VCaP (cell line): ENCODE results near the gene LSM6.

Experiments
- H3K27ac ChIP-seq: fragments of 450-650 bp; 2 replicates; pipeline ENCODE4 v1.5.1; 2017
- CTCF ChIP-seq: fragments of 450-650 bp; conservative IDR thresholded peaks from 2 replicates; pipeline ENCODE4 v1.5.1; 2017; ENCODE audit warnings: mild to moderate bottlenecking, moderate library complexity

The LSM6 gene

DNA sequence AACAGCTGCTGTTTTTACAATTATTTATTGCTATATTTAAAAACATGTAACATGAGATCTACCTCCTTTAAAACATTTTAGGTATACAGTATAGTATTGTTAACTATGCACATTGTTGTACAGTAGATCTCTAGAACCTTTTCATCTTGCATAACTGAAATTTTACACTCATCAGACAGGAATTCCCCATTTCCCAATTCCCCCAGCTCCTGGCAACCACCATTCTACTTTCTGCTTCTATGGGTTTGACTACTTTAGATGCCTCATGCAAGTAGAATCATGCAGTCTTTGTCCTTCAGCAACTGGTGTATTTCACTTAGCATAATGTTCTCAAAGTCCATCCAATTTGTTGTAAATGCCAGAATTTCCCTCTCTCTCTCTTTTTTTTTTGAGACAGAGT is 9.7 kb upstream of the LSM6 start:
- TF ChIP-seq CTCF: no peak
- H3K27ac ChIP-seq: no peak overlapping the region

GRCh38 chr4:146170149-146170548 is 5.4 kb upstream of the LSM6 start:
- TF ChIP-seq CTCF: no peak
- H3K27ac ChIP-seq: no peak overlapping the region

DNA sequence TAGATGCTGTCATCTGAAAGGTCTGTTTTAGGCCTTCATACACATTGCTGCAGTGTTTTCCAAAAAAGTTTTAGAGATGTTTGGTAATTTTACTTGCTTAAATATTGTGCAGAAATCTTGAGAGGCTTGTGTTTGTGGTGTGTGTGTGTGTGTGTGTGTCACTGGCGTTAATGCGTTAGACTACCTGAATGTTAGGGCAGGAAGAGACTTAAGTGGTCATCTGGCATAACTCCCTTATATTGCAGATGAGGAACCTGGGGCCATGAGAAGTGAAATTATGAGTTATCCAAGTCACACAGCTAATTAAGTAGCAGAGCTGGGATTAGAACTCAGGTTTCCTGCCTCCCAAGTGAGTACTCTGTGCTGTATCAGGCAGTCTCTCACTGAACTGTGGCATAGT is 1.4 kb downstream of the LSM6 start:
- H3K27ac ChIP-seq: no peak overlapping the region
- no peak for TF ChIP-seq CTCF

- H3K27ac ChIP-seq: no peak overlapping the region
- no peak for TF ChIP-seq CTCF
Measured at GRCh38 chr4:146178126-146178525, 2.6 kb downstream of the LSM6 start.

DNA sequence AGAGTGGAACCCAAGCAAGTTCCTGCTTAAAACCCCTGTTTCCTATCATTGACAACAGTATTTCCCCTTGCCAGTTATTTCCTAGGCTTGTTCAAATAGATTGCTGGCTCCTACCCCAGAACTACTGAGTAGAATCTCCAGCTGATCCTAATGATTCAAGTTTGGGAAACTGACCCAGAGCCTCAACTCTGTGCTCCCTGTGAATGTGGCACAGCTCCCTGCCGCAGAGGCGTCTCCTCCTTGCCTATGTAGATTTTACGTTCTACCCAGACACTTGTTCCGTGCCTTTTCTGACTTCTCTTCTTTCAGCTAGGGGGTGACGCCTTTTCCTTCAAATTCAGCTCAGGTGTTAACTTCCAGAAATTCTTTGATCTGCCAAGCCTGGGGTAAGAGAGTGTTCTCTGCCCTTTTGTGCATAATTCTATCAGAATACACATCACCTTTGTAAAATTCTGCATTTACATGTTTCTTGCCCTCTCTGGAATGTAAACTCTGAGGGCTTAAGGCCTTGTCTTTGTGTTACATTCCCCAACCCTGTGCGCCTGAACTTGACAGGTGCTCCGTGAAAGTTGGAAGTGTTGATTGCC is 4.4 kb downstream of the LSM6 start:
- no peak for TF ChIP-seq CTCF

DNA sequence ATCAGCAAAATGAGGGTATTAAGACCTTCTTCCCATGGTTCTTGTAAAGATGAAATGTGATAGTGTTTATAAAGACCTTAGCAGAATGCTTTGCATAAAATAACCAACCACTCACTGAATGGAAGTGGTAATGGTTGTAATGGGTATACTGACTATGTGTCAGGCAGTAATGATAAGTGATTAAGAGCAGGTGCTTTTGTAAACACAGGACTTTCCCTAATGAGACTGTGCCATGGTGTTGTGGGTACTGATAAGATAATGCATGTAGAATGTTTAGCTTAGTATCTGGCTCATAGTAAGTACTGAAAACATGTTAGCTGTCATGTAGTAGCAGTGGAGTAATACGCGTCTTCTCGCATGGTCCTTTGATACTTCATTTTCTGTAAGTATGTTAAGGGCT is 6.9 kb downstream of the LSM6 start:
- H3K27ac ChIP-seq: no peak overlapping the region
- no peak for TF ChIP-seq CTCF

More for the DNA sequence above, 4.4 kb downstream of the LSM6 start:
- H3K27ac ChIP-seq: no peak overlapping the region

- no peak for TF ChIP-seq CTCF
Measured at GRCh38 chr4:146183209-146183608, 7.7 kb downstream of the LSM6 start.

More at GRCh38 chr4:146183209-146183608, 7.7 kb downstream of the LSM6 start:
- no peak overlapping the region for H3K27ac ChIP-seq
